Measurements from ENCODE around the gene NLRP12. TPM values are rescaled to one million over a fixed set of nuclear protein-coding genes. Genes with fewer than 3 reads are reported as not detected.
"Not testable (repeated sequence)": the region's sequence is repeated elsewhere in the genome, so short reads cannot be mapped to it uniquely, and the experiment has no call there.

NLRP12 gene, protein sequence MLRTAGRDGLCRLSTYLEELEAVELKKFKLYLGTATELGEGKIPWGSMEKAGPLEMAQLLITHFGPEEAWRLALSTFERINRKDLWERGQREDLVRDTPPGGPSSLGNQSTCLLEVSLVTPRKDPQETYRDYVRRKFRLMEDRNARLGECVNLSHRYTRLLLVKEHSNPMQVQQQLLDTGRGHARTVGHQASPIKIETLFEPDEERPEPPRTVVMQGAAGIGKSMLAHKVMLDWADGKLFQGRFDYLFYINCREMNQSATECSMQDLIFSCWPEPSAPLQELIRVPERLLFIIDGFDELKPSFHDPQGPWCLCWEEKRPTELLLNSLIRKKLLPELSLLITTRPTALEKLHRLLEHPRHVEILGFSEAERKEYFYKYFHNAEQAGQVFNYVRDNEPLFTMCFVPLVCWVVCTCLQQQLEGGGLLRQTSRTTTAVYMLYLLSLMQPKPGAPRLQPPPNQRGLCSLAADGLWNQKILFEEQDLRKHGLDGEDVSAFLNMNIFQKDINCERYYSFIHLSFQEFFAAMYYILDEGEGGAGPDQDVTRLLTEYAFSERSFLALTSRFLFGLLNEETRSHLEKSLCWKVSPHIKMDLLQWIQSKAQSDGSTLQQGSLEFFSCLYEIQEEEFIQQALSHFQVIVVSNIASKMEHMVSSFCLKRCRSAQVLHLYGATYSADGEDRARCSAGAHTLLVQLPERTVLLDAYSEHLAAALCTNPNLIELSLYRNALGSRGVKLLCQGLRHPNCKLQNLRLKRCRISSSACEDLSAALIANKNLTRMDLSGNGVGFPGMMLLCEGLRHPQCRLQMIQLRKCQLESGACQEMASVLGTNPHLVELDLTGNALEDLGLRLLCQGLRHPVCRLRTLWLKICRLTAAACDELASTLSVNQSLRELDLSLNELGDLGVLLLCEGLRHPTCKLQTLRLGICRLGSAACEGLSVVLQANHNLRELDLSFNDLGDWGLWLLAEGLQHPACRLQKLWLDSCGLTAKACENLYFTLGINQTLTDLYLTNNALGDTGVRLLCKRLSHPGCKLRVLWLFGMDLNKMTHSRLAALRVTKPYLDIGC
- not detected in 2 replicates for total RNA-seq (2014; rRNA removed; shearing (Covaris generic); ENCODE audit: low replicate concordance)

DNA sequence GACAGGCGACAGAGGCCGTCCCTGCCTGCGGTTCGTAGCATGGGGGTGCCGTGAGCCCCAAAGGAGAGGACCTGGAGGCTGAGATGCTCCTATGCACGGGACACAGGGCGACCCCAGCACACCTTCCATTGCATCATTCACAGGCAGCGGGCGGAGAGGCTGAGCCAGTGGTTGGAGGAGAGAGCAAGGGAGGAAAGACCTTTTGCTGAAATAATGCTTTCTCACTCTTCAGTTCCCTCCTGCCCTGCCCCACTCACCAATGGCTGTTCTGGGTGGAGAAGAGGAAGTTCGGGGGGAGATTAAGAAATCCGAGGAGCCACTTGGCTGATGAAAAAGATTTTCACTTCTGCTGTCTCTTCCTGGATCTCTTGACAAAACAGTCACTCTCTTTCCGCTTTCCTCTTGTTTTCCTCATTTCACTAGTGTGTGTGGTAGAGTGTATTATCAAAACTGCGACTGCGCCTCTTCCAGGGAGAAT, at the start of gene NLRP12:
TSS of gene NLRP12 (minus strand) at position 181 of the 478 bp plus-strand sequence. CDS start at position 41, 140 bp downstream.
- no peak for DNase-seq (ENCODE audit: low read depth)
- in situ Hi-C loops (cut with HindIII; ENCODE audit: low pct_unique_long_range_greater_than_20kb, low sequenced_read_pairs) = no loop called here

DNA sequence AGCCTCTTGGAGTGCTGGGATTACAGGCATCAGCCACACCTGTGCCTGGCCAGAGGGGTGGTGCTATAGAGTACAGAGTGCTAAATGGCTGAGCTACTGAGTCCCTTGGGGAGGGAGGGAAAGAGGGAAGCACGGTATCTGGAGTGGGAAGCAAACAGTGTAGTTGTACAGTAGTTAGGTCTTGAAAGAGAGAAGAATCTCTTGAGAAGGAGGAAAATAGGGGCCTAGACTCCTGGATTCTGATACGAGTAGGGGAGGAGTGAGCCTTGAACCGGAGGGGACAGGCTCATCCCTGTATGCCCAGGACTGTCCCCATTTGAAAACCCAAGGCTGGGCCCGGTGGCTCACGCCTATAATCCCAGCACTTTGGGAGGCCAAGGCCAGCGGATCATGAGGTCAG, 48.6 kb upstream of the NLRP12 start:
- no peak for DNase-seq (ENCODE audit: low read depth)
- in situ Hi-C loops (cut with HindIII; ENCODE audit: low pct_unique_long_range_greater_than_20kb, low sequenced_read_pairs) = no loop called here

DNA sequence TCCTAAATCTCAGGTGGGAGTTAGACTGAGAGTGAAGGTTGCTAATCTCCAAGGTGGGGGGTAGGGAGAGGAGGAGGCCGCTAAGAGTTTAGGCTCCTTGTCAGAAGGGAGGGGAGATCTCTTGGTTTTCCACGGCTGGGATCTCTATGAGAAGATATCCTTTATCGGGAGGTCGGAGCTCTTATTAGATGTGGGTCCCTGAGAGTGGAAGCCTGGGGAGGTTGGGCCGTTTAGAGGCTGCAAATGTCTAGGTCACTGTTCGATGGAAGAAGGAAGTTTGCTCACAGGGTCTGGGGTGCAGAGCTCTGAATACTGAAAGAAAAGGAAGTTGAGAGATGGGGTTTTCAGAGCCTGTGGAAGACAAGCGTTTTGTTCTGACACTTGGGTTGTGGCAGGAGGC, 47.3 kb upstream of the NLRP12 start:
- no peak for DNase-seq (ENCODE audit: low read depth)
- in situ Hi-C loops (cut with HindIII; ENCODE audit: low pct_unique_long_range_greater_than_20kb, low sequenced_read_pairs) = no loop called here

DNA sequence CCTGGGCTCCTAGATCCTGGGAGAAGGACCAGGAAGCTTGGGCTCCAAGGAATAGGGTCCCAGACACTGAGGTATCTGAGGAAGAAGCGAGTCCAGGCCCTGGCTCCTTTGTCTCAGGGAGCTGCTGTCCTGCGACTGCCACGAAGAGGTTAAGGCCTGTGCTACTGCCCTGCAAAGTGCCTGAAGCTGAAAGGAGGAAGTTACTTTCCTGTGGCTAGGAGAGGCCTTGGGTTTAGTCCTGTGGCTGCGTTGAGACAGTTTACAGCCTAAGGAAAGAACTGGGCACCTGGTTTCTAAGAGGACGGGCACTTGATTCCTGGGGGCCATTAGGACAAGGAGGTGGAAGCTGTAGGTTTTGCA, 46.4 kb upstream of the NLRP12 start:
- in situ Hi-C loops (cut with HindIII; ENCODE audit: low pct_unique_long_range_greater_than_20kb, low sequenced_read_pairs) = no loop called here
- DNase-seq (ENCODE audit: low read depth) = no peak

DNA sequence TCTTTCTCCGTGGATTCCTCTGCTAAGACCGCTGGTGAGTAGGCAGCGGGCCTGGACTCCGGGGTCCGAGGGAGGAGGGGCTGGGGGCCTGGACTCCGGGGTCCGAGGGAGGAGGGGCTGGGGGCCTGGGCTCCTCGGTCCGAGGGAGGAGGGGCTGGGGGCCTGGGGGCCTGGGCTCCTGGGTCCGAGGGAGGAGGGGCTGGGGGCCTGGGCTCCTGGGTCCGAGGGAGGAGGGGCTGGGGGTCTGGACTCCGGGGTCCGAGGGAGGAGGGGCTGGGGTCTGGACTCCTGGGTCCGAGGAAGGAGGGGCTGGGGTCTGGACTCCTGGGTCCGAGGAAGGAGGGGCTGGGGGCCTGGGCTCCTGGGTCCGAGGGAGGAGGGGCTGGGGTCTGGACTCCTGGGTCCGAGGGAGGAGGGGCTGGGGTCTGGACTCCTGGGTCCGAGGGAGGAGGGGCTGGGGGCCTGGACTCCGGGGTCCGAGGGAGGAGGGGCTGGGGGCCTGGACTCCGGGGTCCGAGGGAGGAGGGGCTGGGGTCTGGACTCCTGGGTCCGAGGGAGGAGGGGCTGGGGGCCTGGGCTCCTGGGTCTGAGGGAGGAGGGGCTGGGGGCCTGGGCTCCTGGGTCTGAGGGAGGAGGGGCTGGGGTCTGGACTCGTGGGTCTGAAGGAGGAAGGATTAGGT, 45.8 kb upstream of the NLRP12 start:
- in situ Hi-C loops (cut with HindIII; ENCODE audit: low pct_unique_long_range_greater_than_20kb, low sequenced_read_pairs) = not testable (repeated sequence)

DNA sequence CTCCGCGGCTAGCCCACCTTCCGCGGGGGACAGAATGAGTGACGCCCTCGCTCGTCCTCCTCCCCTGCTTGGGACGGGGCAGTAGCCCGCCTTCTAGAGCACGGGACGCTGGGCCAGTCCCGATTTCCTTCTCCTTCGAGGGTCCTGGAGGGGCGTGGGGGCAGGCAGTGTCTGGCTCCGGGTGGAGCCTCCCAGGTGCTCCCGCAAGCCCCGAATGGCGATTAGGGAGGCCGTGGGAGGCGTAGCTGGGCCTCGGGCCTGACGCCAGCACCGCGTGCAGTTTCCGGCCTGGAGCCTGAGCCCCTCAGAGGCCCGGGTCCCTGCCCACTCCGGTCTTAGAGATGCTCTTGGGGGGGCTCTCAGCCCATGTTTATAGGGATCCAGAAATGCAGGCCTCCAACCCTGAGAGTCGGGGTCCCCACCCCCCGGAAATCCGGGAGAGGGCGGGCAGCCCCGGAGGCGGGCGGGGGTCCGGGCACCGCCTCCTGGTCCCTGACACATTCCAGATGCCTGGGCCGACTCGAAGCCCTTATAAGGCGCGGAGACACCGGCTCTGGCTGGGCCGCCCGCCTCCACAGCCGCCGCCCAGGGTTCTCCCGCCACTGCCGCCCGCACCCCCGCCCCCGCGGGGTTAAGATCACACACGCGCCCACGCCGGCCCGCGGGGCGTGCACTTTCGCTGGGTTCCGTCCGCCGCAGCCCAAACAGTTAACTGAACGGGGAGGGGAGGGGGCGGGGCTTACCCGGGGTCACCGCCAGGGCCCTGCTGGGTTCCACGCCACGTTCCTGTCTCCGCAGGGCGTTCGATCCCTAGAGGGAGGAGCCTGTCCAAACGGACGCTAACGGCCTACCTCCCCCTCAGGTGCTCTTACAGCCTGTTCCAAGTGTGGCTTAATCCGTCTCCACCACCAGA, 45.0 kb upstream of the NLRP12 start:
- DNase-seq (ENCODE audit: low read depth) = peak; percentile 98
- in situ Hi-C loops (cut with HindIII; ENCODE audit: low pct_unique_long_range_greater_than_20kb, low sequenced_read_pairs) = no loop called here

More for the DNA sequence above, 45.8 kb upstream of the NLRP12 start:
- DNase-seq (ENCODE audit: low read depth) = not testable (repeated sequence)

DNA sequence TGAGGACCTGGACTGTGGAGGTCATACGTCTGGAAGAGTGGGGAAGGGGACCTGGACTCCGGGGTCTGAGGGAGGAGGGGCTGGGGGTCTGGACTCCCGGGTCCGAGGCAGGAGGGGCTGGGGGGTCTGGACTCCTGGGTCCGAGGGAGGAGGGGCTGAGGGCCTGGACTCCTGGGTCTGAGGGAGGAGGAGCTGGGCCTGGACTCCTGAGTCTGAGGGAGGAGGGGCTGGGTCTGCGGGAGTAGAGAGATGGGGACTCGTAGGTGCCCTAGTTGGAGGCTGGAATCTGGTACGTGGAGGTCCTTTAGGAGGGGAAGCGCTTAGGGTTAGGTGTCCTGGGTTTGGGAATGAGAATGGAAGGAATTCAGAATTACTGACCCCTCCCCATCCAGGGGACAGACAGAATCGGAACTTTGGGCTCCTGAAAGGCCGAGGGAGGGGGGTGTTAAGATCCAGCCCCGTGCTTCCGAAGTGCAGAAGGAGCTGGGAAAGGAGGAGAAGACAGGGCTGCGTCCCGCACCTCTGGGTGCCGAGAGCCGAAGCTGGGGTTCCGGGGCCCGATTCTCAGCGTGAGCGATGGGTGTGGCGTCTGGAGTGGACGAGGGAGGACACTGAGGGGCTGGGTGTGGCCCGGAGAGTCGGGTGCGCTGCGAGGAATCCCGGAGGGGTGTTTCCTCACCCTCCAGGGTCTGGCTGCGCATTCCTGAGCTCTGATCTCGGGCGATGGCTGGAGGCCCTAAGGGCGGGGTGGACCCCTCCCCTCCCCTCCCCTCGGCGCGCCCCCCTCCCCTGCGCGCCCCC, 44.2 kb upstream of the NLRP12 start:
- DNase-seq (ENCODE audit: low read depth) = peak; percentile 69
- in situ Hi-C loops (cut with HindIII; ENCODE audit: low pct_unique_long_range_greater_than_20kb, low sequenced_read_pairs) = no loop called here

DNA sequence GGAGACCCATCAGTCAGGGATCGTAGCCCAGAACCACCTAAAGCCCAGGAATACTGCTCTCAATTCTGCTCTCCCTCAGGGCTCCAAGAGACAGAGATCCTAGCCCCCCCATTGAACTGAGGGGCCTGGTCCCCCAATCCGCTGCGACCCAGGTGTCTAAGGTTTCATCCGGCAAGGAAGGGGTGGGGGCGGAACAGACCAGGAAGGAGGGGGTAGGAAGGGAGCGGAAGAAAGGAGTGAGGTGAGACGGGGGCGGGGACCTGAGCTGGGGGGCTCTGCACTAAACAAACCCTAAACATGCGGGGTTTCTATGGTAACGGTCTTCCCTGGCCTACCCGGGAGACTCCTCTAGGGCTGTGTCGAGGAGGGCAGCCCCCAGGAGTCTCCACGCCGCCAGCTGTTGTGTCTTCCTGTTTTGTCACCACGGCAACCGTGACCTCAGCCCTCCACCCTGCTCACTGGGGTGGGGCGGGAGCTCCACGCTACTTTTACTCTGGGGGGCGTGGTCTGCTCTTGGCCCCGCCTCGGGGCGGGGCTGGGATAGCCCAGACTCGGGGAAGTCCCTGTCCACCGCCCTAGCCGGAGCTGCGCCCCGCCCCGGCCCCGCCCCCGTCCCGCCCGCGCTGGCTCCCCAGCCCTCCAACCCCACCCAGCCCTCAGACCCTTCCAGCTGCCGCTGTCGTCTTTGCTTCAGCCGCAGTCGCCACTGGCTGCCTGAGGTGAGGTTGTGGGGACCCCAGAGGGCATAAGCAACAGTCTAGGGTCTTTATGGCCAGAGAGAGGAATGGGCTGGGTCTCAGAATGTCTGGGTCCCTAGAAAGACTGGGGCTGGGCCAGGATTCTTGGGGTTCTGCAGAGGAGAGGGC, 43.3 kb upstream of the NLRP12 start, which contains the start of gene MYADM:
TSS of gene MYADM (plus strand) at position 659 of the 866 bp plus-strand sequence. CDS start 5,647 bp downstream, outside the sequence.
- in situ Hi-C loops (cut with HindIII; ENCODE audit: low pct_unique_long_range_greater_than_20kb, low sequenced_read_pairs) = no loop called here
- DNase-seq (ENCODE audit: low read depth) = peak; percentile 100

DNA sequence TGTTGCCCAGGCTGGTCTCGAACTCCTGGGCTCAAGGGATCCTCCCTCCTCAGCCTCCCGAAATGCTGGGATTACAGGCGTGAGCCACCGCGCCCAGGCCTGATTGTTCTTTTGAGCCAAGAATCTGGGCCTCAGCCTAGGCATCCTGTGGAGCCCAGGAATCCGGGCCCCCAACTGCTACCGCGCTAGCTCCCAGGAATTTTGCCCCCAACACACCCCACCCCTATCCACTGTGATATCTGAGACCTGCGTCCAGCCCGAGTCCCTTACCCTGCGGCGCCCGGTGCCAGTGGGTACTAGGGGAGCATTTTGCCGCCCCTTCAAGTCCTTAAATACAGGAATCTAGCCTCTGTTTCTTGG, 42.7 kb upstream of the NLRP12 start:
- no peak for DNase-seq (ENCODE audit: low read depth)
- in situ Hi-C loops (cut with HindIII; ENCODE audit: low pct_unique_long_range_greater_than_20kb, low sequenced_read_pairs) = no loop called here

DNA sequence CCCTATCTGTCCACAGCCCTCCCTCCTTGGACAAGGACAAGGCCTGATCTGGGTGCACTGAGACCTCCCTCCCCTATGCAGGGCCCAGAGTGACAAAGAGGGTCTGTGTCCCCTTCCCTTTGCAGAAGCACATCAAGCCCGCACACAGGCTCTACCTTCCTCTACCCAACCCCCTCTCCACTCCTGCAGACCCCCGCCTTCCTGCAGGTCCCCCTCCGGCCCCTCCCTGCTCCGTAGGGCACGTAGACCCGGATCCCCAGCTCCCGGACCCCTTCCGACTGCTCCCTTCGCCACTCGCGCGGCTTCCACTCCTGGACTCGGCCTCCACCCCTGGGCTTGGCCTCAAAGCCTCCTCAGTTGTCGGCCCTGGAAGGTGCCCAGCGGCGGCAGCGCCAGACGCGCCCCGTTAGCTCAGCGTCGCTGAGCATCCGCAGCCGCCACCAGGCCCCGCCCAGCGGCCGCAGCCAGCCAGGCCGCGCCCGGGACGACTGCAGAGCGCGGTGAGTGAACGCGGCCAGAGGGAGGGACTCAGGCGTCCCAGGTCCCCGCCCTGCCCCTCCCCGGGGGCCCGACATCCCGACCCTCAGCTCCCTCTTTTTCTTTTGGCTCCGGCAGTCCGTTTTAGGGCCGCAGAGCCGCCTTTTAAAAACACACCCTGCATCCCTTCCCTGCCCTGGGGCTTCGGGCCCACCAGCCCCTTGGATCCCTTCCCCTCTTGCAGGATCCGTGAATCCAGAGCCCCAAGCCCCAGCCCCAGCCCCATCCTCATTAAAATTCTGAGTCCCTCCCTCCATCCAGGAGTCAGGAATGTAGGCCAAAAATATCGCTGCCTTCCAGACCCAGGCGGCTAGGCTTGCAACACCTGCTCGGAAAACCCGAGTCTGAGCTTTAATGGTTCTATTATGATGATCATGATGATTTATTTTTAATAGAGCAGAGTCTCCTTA, 42.1 kb upstream of the NLRP12 start:
- DNase-seq (ENCODE audit: low read depth) = peak; percentile 93

DNA sequence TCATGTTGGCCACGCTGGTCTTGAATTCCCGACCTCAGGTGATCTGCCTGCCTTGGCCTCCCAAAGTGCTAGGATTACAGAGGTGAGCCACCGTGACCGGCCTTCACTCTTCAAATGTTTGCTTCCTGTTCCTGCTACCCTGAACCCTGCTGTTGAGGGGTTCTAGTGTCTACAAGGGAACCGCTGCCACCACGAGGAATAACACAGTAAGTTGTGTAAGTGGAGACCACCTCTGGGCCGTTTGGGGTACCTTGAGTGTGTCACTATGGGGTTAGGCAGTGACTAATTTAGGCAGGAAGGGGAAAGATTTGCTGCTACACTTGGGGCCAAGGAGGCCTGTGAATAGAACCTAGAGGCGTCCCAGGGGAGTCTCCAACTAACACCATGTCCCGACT, 41.4 kb upstream of the NLRP12 start:
- DNase-seq (ENCODE audit: low read depth) = peak; percentile 82
- in situ Hi-C loops (cut with HindIII; ENCODE audit: low pct_unique_long_range_greater_than_20kb, low sequenced_read_pairs) = no loop called here

More for the DNA sequence above, 42.1 kb upstream of the NLRP12 start:
- in situ Hi-C loops (cut with HindIII; ENCODE audit: low pct_unique_long_range_greater_than_20kb, low sequenced_read_pairs) = no loop called here

DNA sequence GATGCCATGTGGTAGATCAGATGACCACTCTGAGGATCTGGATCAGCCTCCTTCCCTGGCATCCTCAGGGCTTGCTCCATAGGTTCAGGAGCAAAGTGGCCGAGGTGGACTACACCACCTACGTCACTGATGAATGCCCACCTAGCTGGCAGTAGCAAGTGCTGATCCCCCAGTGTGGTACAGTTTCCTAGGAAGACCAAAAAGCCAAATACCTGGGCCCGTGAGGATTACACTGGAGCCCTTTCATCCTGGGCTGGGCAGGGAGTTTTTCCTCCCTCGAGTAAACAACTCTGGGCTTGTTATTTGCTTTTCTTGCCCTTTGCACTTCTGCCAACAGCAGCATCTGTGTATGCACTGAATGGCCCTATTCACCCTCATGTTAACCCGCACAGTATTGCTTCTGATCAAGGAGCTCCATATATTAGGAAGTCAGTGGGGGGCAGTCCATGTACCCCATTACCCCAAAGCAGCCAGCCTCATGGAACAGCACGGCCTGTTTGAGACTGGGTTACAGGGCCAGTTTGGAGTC, 40.3 kb upstream of the NLRP12 start:
- no peak for DNase-seq (ENCODE audit: low read depth)
- in situ Hi-C loops (cut with HindIII; ENCODE audit: low pct_unique_long_range_greater_than_20kb, low sequenced_read_pairs) = no loop called here

DNA sequence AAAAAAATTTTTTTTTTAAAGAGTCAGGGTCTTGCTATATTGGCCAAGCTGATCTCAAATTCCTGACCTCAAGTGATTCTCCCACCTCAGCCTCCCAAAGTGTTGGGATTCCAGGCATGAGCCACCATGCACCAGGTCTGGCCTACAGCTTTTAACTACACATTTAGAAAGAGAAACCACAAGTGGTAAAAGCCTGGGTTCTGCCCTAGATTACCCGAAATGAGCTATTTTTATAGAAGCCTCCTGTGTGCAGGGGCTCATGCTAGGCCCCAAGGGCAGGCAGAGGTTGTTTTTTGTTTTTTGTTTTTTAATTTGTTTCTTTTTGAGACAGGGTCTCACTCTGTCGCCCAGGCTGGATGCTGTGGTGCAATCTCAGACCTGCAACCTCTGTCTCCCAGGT, 29.6 kb upstream of the NLRP12 start:
- in situ Hi-C loops (cut with HindIII; ENCODE audit: low pct_unique_long_range_greater_than_20kb, low sequenced_read_pairs) = no loop called here
- DNase-seq (ENCODE audit: low read depth) = no peak

DNA sequence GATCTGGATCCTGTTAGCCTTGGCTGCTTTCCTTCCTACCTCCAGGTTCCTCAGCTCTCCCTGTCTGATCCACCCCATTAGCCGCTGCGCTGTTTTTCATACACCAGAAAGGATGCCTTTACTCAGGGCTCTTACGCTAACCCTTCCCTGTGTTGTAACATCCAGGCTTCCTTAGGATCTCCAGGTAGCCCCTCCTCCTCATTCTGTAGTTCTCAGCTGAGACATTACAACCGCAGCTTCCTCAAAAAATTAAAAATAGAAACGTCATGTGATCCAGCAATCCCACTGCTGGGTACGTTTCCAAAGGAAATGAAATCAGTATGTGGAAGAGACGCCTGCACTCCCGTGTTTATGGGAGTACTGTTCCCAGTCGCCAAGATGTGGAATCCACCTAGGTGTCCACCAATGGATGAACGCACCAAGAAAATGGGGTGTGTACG, 25.1 kb upstream of the NLRP12 start:
- DNase-seq (ENCODE audit: low read depth) = no peak
- in situ Hi-C loops (cut with HindIII; ENCODE audit: low pct_unique_long_range_greater_than_20kb, low sequenced_read_pairs) = no loop called here
